ENCODE measurements around the gene COPS6.

COPS6 gene

GRCh38 chr7:100102950-100103840, 14.4 kb downstream of the COPS6 start:
- DNase-seq = no peak

GRCh38 chr7:100105534-100105933, 16.8 kb downstream of the COPS6 start:
- DNase-seq = no peak

- no peak for DNase-seq
Measured at GRCh38 chr7:100106633-100107032, 17.9 kb downstream of the COPS6 start.

- no peak for DNase-seq
Measured at GRCh38 chr7:100107125-100107737, 18.5 kb downstream of the COPS6 start.

GRCh38 chr7:100107890-100108289, 19.1 kb downstream of the COPS6 start:
- DNase-seq = no peak

GRCh38 chr7:100109521-100110163, 20.9 kb downstream of the COPS6 start:
- no peak for DNase-seq

- DNase-seq = no peak
Measured at GRCh38 chr7:100111156-100111555, 22.4 kb downstream of the COPS6 start.

GRCh38 chr7:100111914-100112313, 23.1 kb downstream of the COPS6 start:
- no peak for DNase-seq

GRCh38 chr7:100115026-100115425, 26.3 kb downstream of the COPS6 start:
- DNase-seq = no peak

GRCh38 chr7:100118388-100119071, 29.8 kb downstream of the COPS6 start:
- DNase-seq = no peak

- DNase-seq = peak; percentile 94 to 96
Measured at GRCh38 chr7:100119072-100119969, 30.6 kb downstream of the COPS6 start, which contains the start of the genes CNPY4 and TAF6. Gene CNPY4 (plus strand): TSS chr7:100119634. CDS start chr7:100119745, 111 bp downstream. Gene TAF6 (minus strand): TSS chr7:100119358. CDS start chr7:100114209, 5,149 bp downstream.

- DNase-seq = peak; percentile 62 to 81
Measured at GRCh38 chr7:100119970-100120732, 31.4 kb downstream of the COPS6 start.

GRCh38 chr7:100120733-100121036, 31.9 kb downstream of the COPS6 start:
- DNase-seq = no peak

GRCh38 chr7:100122067-100122466, 33.3 kb downstream of the COPS6 start:
- no peak for DNase-seq

GRCh38 chr7:100122568-100122967, 33.8 kb downstream of the COPS6 start:
- DNase-seq = no peak

GRCh38 chr7:100124301-100125230, 35.8 kb downstream of the COPS6 start:
- DNase-seq = no peak

GRCh38 chr7:100126239-100126930, 37.6 kb downstream of the COPS6 start:
- DNase-seq = no peak

- DNase-seq = peak; percentile 88 to 95
Measured at GRCh38 chr7:100126931-100127865, 38.4 kb downstream of the COPS6 start, which contains the start of gene MBLAC1. Gene MBLAC1 (plus strand): TSS chr7:100126967. CDS start chr7:100127396, 429 bp downstream.

Data from CD4-positive, alpha-beta T cell treated with Interferon alpha-2 for 1 hour (primary cell).